Posterior vena cava (tissue), 2 donors: ENCODE data around the gene INO80B. TPM values are rescaled to one million over a fixed set of nuclear protein-coding genes. Genes with fewer than 3 reads are reported as not detected.
A peak's percentile ranks its signal among the peaks of the same experiment; 100 is the strongest.

Source experiments
- DNase-seq: peaks from one replicate; pipeline ENCODE4 v3.0.0-alpha.2; 2020; ENCODE audit warnings: low spot score
- intact Hi-C, 2 donors: fragments of 100-400 bp; cut with DNase I; formaldehyde crosslinking; loops; one replicate each; pipeline versions ENCODE4 v1.14.1 to v1.14.2; 2022 to 2023
- total RNA-seq, 2 donors: library from RNA; stranded (reverse); fragmentation: NEBNext Ultra II Directional; extraction: Animal tissue kit (Norgen Biotek cat#: 25700); gene quantifications; one replicate each; pipeline ENCODE4 v1.2.1, GENCODE V29; 2021
- donor health status: DM: yes; HTN: yes; CAD: no.
- donor health status: DM: yes; HTN: yes; CAD: no.

The INO80B gene
- total RNA-seq, 2 donors from 2014 or later, result 20.5 TPM

DNA sequence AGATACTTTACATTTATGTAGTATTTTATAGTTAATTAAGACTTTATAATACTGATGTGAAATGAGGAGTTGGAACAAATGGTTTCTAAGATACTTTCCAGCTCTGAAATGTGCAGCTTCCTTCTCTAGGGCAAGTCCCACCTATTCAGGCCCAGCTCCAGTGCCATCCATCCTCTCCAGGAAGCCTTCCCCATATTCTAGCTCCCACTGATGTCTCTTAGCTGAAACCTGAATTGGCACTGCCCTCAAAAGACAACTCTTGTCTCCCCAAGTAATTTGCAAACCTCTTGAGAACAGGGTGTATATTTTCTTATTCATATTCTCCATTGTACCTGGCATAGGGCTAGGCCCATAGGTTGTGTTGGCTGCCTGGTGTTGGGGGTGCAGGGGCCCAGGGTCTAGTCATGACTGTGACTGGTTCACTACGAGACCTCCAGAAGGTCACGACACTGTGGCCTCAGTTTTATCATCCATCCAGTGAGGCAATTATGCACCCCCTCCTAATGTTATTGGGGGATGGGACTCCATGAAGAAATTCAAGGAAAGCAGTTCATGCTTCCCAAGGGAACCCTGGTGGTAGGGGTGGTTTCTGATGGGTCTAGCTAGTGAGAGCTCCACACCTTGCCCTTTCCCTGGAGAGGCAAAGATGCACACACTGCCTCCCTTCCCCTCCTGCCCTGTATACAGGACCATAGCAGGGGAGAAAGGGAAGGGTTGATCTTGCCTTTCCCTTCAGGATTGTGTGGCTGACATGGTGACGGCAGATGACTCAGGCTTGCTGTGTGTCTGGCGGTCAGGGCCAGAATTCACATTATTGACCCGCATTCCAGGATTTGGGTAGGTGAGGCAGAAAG lies 30.5 kb upstream of the INO80B start:
- no peak for DNase-seq

DNA sequence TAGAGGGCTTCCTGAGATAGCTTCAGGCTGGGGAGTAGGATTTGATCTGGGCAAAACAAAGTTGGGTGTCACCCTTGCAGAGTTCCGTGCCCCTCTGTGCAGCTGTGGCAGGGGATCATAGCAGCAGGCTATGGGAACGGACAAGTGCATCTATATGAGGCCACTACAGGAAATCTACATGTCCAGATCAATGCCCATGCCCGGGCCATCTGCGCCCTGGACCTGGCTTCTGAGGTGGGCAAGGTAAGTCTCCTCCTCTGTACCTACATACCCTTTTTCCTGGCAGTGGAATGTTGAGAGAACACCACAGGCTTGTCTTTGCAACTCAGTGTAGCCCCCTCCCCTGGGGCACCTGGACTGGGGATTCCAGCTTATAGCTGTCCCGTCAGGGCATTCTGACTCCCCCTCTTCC lies 29.9 kb upstream of the INO80B start:
- intact Hi-C loops, result no loop called here
- DNase-seq, result no peak

More for the DNA sequence above, 30.5 kb upstream of the INO80B start:
- intact Hi-C loops, result no loop called here

DNA sequence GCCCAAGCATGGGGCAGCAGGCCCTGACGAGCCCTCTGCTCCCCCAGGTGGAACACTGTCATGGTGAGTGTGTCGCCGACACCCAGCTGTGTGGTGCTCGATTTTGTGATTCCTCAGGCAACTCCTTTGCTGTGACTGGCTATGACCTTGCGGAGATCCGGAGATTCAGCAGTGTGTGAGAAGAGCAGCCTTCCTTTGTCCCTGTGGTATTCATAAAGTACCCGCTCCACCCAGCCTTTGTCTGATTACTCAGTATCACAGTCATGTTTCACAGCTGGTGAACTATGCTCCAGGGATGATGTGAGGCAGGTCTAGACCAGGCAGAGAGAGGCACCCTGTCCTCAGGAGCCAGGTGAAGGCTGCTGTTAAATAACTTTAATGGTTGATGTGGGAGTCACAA lies 29.4 kb upstream of the INO80B start:
- intact Hi-C loops, result no loop called here
- no peak for DNase-seq

DNA sequence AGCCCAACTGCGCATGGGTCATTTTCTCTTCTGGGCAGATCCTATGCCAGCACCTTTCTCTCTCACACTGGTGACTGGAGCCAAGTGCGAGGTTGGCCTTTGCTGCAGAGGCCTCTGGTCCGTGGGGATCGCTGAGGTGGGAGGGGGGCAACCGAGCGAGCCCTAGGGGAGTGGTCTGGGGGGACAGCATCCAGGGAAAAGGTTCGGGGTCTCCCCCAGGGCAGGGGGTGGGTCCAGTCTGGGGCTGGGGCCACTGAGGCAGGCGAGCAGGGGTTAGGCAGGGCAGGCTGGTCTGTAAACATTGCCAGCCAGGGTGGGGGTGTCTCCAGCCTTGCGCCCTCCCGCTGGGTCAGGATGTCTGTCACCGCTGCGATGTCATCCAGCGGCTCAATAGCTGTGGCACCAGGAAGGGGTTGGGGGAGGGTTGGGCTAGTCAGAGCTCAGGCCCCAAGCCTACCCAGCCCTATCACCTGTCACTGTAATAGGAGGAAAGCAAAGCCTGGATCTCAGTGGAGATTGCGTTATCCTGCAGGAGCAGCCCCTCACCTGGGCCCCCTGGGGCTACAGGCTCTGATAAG lies 28.6 kb upstream of the INO80B start:
- DNase-seq, result no peak
- intact Hi-C loops, result no loop called here

DNA sequence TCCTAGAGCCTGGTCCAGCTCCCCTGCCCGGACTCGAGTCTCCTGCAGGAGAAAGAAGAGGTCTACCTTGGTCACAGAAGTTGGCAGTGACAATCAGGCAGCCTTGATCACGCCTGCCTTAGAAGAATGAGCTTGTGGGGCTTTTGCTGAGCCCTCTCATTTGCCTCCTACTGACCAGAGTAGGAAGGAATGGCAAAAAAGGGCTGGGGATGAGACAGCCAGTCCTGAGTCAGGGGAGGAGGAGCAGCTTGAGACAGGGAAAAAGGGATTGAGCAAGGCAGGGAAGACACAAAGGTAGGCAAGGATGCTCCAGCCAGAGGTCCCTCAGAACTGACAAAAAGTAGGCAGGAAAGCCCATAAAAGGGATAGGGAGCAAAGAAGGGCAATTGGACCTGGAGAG lies 27.3 kb upstream of the INO80B start:
- DNase-seq, result no peak
- intact Hi-C loops, result no loop called here

DNA sequence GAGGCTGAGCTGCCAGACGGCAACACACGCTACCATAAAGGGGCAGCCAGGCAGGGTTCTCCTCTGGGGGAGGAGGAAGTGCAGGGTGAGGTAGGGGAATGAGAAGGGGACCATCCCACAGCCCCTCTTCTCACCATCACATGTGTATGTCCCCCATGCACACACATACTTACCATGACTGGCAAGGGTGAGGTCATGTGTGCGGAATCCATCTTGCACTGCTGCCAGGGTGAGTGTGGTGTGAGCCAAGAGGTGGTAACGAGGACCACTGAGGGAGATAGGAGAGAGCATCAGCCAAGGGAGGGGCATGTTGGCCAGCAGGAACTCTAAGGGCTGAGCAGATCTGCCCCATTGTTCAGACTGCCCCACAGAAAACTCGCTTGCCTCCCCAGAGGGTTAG lies 26.2 kb upstream of the INO80B start:
- DNase-seq, result no peak
- intact Hi-C loops, result loop anchor here in 1 of 2 donors (1.0 kb wide), 1 partner anchor 22 kb away; no protein-coding TSS in a partner anchor

DNA sequence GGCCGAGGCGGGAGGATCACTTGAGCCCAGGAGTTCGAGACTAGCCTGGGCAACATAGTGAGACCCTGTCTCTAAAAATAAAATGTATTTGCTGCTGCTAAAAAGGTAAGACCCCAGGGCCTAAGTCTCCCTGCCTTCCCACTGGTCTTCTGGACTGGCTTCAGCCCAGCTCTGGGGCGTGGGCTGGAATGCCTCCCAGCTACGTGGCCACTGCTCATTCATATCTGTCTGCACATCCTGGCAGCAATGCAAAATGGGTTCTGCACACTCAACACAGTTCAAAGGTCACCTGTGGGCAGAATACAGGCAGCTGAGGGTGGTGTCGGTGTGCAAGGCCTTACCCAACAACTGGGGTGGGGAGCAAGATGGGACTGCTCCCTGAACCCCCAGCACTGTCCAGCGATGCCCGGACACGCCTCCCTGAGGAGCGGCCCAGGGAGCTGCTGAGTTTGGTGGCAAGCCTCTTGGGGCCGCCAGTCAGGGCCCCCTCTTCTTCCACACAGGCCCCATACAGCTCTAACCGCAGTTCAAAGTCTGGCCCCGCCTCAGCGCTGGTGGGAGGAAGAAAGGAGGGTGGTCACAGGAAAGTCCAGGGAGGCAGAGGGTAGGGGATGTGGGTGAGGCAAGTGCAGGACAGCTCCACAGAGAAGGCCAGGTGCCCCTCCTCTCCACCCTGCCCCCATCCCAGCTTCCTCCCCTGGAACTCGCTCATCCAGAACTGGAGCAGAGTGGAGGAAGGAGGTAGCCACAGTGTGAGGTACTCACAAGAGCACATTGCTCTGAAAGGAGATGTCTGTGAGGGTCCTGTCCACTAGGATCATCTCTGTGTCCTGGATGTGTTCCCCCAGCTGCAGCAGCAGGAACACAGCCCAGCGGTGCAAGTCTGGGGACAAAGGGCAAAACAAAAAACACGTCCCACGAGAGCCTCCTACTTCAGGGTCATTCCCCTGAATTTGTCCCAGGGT lies 25.1 kb upstream of the INO80B start:
- no peak for DNase-seq
- intact Hi-C loops, result loop anchor here in 1 of 2 donors (1.0 kb wide), 1 partner anchor 21 kb away; no protein-coding TSS in a partner anchor

DNA sequence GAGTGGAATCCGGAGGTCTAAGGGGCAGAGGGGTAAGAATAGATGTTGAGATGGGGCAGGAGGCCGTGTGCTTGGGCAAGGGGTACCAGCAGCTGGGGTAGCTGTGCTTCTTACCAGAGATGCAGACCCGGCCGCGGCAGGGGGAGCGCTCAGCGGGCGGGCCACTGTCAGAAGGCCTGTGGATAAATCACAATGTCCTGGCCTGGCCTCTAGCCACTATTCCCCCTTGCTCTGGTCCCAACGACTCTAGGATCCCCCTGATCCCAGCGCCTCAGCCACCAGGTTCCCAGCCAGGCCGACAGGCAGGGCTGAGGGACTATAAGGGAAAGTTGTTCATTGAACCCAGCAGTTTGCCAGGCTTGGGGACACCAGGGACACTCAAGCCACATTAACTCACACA lies 24.4 kb upstream of the INO80B start:
- DNase-seq, result no peak
- intact Hi-C loops, result no loop called here

DNA sequence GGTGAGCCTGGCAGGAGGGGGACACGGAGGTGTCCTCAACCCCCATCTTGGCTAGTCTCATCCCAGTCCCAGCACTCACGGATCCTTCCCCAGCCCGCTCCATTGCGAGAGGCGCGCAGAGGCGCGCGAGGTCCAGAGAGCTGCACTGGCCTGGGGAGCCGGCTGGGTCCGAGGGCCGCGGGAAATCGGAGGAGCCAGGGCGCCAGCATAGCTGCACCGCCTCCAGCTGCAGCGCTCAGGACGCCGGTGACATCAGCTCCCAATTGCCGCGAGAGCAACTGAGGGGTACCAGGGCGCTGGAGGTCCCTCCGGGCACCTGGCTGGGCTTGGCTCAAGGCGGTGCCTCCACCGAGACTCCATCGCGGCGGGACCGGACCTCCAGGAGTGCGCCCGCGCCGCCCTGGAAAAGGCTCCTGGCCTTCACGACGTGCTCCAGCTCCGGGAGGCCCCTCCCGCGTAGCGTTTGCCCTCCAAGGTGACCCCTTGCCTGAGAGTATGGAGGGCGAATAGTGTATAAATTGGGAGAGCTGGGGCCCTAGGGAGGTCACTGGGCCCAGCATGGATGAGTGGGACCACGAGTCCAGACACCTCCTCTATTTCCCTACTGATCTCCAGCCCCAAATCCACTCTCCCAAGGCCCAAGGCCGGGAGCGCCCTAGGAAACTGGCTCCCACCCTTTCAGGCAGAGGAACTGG lies 18.6 kb upstream of the INO80B start:
- intact Hi-C loops, result no loop called here
- no peak for DNase-seq

DNA sequence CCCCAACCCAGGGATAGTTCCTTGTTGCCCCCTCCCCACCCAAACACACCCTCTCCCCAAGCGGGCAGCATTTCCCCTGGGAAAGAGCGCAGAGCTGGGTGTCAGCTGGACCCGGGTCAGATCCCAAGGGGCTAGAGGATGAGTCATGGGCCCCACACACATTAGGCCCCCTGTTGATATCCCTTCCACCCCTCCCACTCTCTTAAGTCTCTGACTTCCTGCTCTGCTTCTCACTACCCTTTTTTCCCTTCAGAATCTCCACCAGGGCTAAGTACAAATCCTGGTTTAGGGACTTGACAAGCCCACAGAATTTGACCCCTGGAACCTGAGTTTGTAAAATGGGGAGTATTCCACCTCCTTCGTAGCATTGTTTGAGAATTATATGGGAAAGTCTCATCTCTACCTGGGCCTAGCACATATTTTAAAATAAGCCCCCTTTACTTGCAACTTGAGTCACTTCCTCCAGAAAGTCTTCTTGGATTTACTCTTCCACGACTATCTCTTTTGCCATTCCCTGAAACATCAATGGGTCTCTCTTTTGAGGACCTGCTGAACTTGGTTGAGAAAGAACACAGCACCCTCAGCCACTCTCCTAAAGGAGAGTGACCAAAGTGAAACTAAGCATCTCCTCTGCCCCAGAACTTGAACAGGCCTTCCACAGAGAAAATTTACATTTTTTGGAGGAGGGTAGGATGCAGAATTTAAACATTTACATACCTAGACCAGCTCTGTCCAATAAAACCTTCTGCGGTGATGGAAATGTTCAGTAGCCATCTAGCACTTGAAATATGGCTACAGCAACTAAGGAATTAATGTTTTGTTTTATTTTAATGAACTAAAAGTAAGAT lies 17.8 kb upstream of the INO80B start:
- DNase-seq, result no peak
- intact Hi-C loops, result no loop called here

DNA sequence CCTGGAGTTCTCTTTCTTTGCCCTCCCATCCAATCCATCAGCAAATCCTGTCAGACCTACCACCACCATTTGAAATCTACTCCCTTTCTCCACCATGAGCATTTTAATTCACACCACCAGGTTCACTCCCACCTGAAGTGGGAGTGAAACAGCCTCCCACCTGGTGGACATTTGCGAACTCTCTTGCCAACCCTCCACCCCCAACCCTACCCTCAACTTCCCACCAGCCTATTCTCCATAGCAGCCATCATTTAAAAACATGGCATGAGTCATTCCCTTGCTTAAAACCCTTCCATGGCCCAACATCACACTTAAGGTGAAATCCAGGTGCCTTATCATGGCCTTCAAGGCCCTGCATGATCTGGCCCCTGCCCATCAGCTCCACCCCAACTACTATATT lies 16.6 kb upstream of the INO80B start:
- intact Hi-C loops, result no loop called here
- no peak for DNase-seq

DNA sequence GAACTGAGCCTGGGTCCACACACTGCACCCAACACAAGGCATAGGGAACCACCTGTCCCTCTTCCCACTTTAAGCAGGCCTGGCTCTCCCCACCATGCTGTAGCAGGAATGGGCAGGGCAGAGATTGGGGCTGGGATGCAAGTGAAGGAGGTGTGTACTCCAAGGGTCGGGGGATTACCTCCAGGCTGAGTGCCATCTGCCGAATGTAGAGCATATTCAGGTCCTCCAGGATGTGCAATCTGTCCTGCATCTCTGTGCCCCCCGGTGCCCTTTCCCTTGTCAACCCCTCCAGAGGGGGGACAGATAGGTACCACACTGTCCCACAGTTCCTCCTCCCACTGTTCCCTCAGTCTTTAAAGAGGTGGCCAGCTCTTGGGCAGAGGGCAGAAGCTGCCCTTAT lies 15.5 kb upstream of the INO80B start:
- intact Hi-C loops, result no loop called here
- DNase-seq, result no peak

DNA sequence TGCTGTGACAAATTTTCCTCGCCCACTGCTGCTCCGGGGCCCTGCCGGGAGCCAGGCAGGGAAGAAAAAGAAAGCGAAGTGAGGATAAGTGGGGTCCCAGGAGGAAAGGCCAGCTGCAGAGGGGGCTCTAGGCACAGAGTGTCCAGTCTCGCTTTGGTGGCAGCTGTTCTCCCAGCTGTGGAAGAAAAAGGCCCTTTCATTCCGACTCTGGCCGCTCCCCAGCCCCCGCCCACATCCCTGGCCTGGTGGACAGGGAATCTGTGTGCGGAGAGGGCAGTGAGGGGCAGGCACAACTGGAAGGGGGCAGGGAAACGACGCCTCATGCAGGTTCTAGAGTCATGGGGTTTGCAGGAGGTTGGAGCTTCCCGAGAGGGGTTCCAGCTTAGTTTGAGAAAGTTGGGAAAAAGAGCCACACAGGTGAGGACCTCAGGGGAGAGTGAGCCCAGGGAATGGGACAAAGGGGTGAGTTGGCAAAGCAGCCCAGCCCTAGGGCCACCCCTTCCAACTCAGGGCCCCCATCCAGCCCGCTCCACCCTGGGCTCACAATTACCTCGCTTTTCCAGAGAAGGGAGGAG lies 15.0 kb upstream of the INO80B start:
- intact Hi-C loops, result no loop called here
- peak; percentile 89 for DNase-seq

DNA sequence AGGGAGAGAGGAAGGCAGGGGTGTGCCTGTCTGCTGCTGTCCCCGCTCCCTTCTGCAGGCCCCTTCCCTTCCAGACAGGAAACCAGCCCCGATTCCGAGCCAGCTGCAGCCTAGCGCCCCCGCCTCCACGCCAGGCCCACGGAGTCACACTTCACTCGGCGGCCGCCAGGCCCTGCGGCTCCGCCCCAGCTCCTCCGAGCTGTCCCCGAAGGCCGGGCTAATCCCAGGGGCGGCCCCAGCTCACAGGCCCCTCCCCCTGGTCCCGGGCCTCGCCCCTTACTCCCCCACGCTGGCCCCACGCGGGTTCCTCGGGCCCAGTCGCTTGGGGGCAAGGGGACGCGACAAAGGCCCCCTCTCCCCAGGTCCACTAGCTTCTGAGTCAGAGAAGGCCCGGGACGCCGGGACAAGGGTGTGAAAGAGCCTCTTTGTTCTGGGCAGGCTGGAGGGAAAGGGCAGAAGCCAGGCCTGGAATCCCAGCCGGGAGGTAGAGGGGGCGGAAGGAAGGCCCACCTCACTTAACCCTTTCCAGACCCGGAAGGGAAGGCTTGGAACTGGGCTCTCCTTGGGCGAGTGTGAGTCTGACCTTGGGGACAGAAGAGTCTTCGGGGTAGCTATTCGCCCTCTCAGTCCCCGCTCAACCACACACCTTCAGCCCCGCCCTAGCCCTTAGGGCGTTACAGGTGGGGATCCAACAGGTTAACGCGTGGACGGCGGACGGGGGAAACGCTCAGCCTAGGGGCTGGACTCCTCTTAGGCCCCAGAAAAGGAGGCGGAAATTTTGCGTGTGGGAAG lies 14.3 kb upstream of the INO80B start:
- peak; percentile 96 for DNase-seq
- intact Hi-C loops, result no loop called here

DNA sequence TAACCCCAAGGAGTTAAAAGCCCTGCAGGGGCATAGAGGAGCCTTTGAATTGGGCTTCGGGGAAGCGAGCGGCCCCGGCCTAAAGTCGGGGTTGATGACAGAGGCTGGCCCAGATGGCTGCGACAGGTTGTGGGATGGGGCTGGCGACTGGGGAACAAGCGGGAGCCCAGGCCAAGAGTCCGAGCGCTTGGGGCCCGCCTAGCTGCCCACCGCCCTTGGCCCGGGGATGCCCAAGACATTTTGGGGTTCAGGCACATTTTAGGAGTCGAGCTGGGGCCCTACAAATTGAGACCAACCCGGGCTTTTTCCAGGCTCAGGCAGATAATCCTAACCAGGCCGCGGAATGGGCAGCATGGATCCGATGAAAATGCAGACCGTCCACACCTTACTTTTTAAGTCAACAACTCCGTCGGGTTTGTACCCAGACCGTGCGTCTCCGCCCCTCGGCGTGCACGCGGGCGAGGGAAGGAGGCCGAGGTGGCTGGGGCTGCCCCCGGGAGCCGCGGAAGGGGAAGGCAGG lies 13.7 kb upstream of the INO80B start:
- DNase-seq, result no peak
- intact Hi-C loops, result no loop called here

DNA sequence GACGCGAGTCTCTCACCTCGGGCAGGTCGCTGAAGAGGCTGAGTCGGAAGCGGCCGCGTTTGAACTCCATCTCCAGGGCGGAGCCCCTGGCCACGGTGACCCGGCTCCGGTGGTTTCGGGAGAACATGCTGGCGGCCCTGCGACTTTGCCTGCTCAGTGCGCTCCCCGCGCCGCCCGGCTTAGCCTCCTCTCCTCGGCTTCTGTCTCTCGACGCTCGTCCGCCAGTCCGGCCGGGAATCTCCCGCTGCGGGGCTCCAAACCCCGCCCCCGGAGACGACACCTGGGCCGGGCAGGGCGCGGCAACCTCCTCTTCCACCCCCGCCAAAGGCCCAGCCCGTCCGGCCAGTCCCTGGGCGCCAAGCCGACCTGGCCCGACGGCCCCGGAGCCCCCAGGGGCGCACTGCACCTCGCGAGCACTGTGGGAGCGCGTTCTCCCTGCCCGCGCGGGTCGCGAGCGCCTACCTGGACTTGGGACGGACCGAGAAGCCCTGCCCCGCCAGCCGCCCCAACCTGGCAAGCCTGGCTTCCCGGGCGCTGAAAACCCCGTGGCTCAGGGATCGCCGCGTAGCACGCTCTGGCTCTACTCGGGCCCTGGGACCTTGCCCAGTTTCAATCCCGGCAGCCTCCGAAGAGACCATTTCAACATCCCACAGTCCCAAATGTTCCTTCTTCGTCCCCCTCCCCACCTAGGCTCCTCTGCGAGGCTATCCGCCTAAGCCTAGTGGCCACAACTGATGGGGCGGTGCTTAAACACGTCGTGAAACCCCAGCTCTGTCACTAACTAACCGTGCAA lies 13.0 kb upstream of the INO80B start, which contains the start of gene RTKN:
TSS of gene RTKN (minus strand) at position 248 of the 793 bp plus-strand sequence. CDS start at position 127, 121 bp downstream.
- no peak for DNase-seq
- intact Hi-C loops, result no loop called here
